HG03066 (cell line): ENCODE data around the gene SLC12A4.
"Not testable (repeated sequence)": the region's sequence is repeated elsewhere in the genome, so short reads cannot be mapped to it uniquely, and the experiment has no call there.

ENCODE experiments used
- ATAC-seq: cut with Tn5 transposase; IDR thresholded peaks from one replicate; pipeline ENCODE4 v1.9.1; 2021; ENCODE audit warnings: low read depth; ENCODE audit not compliant: unreplicated experiment

Gene SLC12A4

DNA sequence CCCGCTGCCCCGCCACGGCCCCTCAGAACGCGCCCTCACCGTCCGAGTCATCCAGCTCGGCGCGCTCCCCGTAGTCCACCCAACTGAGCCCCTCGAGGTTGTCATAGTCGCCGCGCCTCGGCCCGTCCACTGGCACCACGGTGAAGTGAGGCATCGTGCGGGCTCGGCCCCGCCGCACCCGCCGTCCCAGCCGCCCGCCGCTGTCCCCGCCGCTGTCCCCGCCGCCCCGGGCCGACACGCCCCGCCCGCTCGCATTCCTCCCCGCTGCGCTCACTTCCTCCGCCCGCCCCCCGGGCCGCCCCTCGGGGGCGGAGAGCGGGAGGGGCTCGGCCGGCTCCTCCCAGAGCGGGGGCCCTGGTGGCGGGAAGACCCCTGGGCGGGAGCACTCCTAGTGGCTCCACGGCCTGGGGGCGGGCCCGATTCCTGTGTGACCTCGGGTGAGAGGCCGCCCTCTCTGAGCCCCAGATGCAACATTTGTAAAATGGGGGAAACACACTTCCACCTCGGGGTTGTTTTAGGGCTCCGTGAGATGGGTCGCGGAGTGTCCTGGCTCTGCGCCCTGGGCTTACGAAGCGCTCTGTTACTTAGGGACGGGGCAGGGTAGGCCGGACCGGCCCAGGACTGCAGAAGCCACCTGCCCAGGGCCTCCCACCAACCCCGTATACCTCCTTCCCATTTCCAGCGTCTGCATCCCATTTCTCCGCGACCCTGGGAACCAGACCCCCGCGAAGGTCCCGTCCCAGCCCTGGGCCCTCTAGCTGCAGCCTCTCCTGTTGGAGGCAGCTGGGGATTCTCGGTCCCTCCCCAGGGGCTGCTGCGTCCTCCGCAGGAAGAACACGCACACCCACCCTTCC, at the start of gene SLC12A4:
Gene SLC12A4 (minus strand): TSS at position 238 of the 854 bp plus-strand sequence. CDS start 84 bp downstream, at position 154.
- ATAC-seq: peak; percentile 71

GRCh38 chr16:68015681-68016080, 47.2 kb upstream of the SLC12A4 start, which contains the start of gene DPEP2NB:
Gene DPEP2NB, minus strand, starts transcription at chr16:68015911. Its CDS starts 141 bp downstream, at chr16:68015770.
- ATAC-seq: no peak

GRCh38 chr16:68013440-68013839, 45.0 kb upstream of the SLC12A4 start:
- ATAC-seq: no peak

DNA sequence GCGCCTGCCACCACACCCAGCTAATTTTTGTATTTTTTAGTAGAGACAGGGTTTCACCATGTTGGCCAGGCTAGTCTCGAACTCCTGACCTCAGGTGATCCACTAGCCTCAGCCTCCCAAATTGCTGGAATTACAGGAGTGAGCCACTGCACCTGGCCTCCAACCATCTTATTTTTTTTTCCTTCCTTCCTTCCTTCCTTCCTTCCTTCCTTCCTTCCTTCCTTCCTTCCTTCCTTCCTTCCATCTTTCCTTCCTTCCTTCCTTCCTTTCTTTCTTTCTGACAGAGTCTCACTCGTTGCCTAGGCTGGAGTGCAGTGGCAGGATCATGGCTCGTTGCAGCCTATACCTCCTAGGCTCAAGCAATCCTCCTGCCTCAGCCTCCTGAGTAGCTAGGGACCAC, 41.4 kb upstream of the SLC12A4 start:
- ATAC-seq: not testable (repeated sequence)

DNA sequence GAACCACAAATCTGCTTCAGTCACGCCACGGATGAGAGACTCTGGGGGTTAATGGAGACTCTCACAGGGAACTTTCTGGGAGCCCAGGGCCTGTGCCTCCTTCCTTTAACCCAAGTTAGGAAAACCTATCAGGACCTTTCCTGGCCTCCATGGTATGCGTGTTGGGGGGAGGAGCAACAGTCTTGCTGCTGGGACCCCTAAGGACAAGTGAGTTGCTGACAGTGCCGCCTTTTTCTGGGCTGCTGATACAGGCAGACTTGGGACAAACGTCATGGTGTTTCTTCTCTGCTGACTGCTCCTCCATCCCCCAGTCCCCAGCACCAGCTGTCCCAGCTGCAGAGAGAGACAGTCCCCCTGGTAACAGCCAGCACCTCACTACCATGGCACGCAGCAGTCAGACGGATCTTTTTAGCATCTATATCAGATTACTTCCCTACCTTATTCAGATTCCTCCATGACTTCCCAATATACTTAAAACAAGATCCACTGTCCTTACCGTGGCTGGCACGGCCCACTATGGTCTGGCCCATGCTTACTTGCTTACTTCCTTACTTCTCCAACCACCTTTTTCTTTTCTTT, 40.8 kb upstream of the SLC12A4 start:
- no peak for ATAC-seq

DNA sequence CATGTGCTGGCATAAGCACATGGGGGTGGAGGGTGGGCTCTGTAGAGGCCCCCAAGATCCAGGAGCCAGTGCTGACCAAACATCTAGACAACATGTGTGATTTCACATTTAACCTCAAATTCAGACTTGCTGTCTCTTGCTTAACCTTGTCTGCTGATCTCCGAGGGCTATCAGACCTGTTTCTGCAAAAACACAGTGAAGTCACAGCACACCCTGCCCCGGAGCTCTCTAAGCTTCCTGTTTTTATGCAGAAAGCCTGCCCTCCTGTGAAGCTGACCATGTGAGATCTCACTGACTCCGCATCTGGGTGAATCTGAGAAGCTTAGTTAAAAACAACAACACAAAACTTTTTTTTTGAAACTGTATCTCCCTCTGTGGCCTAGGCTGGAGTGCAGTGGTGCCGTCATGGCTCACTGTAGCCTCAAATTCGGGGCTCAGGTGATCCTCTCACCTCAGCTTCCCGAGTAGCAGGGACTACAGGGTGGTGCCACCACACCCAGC, 37.4 kb upstream of the SLC12A4 start:
- no peak for ATAC-seq

DNA sequence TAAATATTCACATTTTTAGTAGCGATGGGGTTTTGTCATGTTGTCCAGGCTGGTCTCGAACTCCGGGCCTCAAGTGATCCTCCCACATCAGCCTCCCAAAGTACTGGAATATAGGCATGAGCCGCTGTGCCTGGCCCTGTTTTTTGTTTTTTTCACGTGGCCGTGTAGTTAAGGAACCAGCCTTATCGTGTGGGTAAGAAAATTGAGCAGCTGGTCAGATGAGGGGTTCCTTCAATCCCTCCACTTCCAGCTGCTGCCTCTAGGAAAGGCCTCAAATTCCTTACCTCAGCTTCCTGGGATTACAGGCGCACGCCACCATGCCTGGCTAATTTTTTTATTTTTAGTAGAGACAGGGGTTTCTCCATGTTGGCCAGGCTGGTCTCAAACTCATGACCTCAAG, 36.8 kb upstream of the SLC12A4 start:
- ATAC-seq: no peak

DNA sequence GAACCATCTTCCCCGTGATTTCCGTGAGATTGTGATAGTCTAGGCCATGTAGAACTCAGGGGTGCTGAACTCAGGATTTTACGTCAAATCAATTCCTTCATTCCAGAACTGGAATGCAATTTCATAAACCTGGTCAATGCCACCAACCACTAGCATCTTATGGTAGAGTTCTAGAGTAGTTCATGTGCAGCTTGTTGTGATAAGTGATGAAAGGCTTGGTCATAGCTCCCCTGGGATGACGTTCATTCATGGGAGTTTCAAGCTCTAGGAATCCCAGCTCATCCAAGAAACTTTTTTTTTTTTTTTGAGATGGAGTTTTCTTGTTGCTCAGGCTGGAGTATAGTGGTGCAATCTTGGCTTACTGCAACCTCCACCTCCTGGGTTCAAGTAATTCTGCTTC, 34.6 kb upstream of the SLC12A4 start:
- no peak for ATAC-seq

DNA sequence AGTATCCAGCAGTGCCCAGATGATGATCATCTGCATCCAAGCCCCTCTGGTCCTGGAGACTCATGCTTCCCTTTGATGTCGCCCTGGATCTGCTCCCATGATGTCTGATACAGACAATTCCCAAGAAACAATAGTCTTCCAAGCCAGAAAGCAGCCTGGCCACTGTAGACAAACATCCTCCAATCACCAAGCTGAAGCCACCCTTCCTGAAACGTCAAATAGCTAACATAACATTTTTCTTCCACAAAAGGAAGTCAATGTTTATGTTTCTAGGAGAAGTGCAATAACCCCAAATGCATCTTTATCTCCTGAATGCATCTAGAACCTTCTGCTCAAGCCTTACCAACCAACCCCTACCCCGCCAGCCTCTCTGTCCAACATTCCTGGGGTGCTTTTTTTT, 32.0 kb upstream of the SLC12A4 start:
- no peak for ATAC-seq

- no peak for ATAC-seq
Observed at GRCh38 chr16:67999985-68000384, 31.5 kb upstream of the SLC12A4 start.

GRCh38 chr16:67998779-67999688, 30.6 kb upstream of the SLC12A4 start, which contains the start of gene DPEP2:
Gene DPEP2, minus strand, starts transcription at chr16:67999484. Its CDS starts 6,272 bp downstream, at chr16:67993212.
- not testable (repeated sequence) for ATAC-seq

- not testable (repeated sequence) for ATAC-seq
Observed at GRCh38 chr16:67998231-67998778, 29.9 kb upstream of the SLC12A4 start.

DNA sequence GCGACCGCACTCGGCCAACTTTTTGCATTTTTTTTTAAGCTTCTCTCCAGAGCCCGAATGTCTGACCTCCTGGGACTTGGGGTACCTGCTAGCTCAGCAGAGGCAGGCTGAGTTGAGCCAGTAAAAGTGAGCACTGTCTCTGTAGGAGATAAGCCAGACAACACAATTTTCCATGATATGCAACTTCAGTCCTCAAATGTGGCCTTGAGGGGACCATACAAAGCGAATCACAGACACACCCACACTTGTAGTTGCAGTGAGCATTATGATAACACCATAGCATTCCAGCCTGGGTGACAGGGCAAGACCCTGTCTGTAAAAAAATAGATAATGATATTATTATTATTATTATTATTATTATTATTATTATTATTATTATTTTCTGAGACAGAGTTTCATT, 28.2 kb upstream of the SLC12A4 start:
- no peak for ATAC-seq

- ATAC-seq: no peak
Observed at GRCh38 chr16:67995423-67995822, 27.0 kb upstream of the SLC12A4 start.

DNA sequence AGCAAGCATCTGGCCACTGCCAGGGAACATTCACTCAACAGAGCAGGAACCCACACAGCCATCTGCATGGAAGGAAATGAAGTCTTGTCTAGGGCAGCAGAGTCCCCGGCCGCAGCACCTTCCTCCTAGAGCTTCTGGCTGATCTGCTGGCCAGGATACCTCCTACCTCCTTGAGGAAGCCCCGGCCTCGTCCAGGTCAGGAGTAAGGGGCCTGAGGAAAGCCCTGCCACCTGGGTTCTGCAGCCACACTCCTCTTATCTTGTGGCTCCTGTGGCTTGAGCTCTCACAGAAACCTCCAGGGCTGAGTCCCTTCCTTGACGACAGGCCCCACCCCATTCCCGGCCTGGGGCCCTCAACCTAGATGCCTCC, 25.6 kb upstream of the SLC12A4 start:
- not testable (repeated sequence) for ATAC-seq

GRCh38 chr16:67993207-67994039, 25.0 kb upstream of the SLC12A4 start:
- ATAC-seq: peak; percentile 76

GRCh38 chr16:67992661-67993206, 24.3 kb upstream of the SLC12A4 start:
- no peak for ATAC-seq

DNA sequence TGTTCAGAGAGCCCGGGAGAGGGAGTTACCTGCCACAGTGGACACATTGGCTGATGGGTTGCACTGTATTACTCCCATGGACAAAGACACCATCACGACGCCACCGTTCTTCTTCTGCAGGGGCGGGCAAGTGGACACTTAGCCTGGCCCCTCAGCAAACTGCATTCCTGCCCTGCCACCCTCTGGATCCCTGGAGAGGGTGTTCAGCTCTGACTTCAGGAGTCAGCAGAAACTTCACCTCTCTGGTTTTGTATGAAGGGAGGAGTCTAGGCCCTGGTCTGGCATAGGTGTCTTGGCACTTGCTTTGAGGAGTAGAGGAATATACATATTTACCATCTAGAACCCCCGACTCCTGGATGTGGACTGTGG, 21.6 kb upstream of the SLC12A4 start:
- ATAC-seq: no peak

- ATAC-seq: no peak
Observed at GRCh38 chr16:67989322-67990017, 21.0 kb upstream of the SLC12A4 start.
